ENCODE results near the gene OR10C1.
"Not testable (repeated sequence)": the region's sequence is repeated elsewhere in the genome, so short reads cannot be mapped to it uniquely, and the experiment has no call there.

OR10C1 gene

GRCh38 chr6:29424168-29424567, 14.9 kb upstream of the OR10C1 start:
- CTCF ChIA-PET, result no interaction called here
- TF ChIP-seq, protein P1, sequence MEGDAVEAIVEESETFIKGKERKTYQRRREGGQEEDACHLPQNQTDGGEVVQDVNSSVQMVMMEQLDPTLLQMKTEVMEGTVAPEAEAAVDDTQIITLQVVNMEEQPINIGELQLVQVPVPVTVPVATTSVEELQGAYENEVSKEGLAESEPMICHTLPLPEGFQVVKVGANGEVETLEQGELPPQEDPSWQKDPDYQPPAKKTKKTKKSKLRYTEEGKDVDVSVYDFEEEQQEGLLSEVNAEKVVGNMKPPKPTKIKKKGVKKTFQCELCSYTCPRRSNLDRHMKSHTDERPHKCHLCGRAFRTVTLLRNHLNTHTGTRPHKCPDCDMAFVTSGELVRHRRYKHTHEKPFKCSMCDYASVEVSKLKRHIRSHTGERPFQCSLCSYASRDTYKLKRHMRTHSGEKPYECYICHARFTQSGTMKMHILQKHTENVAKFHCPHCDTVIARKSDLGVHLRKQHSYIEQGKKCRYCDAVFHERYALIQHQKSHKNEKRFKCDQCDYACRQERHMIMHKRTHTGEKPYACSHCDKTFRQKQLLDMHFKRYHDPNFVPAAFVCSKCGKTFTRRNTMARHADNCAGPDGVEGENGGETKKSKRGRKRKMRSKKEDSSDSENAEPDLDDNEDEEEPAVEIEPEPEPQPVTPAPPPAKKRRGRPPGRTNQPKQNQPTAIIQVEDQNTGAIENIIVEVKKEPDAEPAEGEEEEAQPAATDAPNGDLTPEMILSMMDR (conservative IDR thresholded peaks at IDR 0.05; ENCODE audit: low read depth), result no peak
- POLR2A ChIA-PET (ENCODE audit: low non-redundant PET), result no interaction called here
- no peak overlapping the region for H3K27ac ChIP-seq
- no peak for DNase-seq (ENCODE audit: low spot score)

- H3K27ac ChIP-seq, result no peak overlapping the region
- no peak for DNase-seq (ENCODE audit: low spot score)
- TF ChIP-seq, protein P1 (conservative IDR thresholded peaks at IDR 0.05; ENCODE audit: low read depth), result no peak
- ChIA-PET POLR2A (ENCODE audit: low non-redundant PET) (no interaction called here), CTCF (no interaction called here)
These were observed 14.5 kb upstream of the OR10C1 start for GRCh38 chr6:29424575-29424974.

GRCh38 chr6:29425075-29425474, 14.0 kb upstream of the OR10C1 start:
- no peak for DNase-seq (ENCODE audit: low spot score)
- TF ChIP-seq, protein P1 (conservative IDR thresholded peaks at IDR 0.05; ENCODE audit: low read depth), result no peak
- no peak overlapping the region for H3K27ac ChIP-seq
- POLR2A ChIA-PET (ENCODE audit: low non-redundant PET), result no interaction called here
- CTCF ChIA-PET, result interaction anchor here (0.7 kb wide), 2 partner anchors 165 to 979 kb away, joined by 3 to 4 read pairs; no protein-coding TSS in a partner anchor

GRCh38 chr6:29426654-29427053, 12.5 kb upstream of the OR10C1 start:
- POLR2A ChIA-PET (ENCODE audit: low non-redundant PET), result no interaction called here
- CTCF ChIA-PET, result no interaction called here
- no peak overlapping the region for H3K27ac ChIP-seq
- no peak for DNase-seq (ENCODE audit: low spot score)
- TF ChIP-seq, protein P1 (conservative IDR thresholded peaks at IDR 0.05; ENCODE audit: low read depth), result no peak

GRCh38 chr6:29436730-29437129, 2.4 kb upstream of the OR10C1 start:
- H3K27ac ChIP-seq; DNase-seq (ENCODE audit: low spot score); POLR2A ChIA-PET (ENCODE audit: low non-redundant PET): not testable (repeated sequence)
- CTCF ChIA-PET, result interaction anchor here (0.6 kb wide), 1 partner anchor 120 kb away, joined by 3 read pairs; no protein-coding TSS in a partner anchor

GRCh38 chr6:29442719-29443118, 3.6 kb downstream of the OR10C1 start:
- ChIA-PET CTCF (no interaction called here), POLR2A (ENCODE audit: low non-redundant PET) (no interaction called here)
- no peak for DNase-seq (ENCODE audit: low spot score)
- TF ChIP-seq, protein P1 (conservative IDR thresholded peaks at IDR 0.05; ENCODE audit: low read depth), result no peak
- no peak overlapping the region for H3K27ac ChIP-seq

- CTCF ChIA-PET; DNase-seq (ENCODE audit: low spot score); H3K27ac ChIP-seq; POLR2A ChIA-PET (ENCODE audit: low non-redundant PET): not testable (repeated sequence)
These were observed 4.9 kb downstream of the OR10C1 start for GRCh38 chr6:29444031-29444430.

- H3K27ac ChIP-seq, result no peak overlapping the region
- TF ChIP-seq, protein P1 (conservative IDR thresholded peaks at IDR 0.05; ENCODE audit: low read depth), result no peak
- CTCF ChIA-PET, result no interaction called here
- peak; percentile 46 for DNase-seq (ENCODE audit: low spot score)
- POLR2A ChIA-PET (ENCODE audit: low non-redundant PET), result no interaction called here
These were observed 8.6 kb downstream of the OR10C1 start for GRCh38 chr6:29447670-29448069.

All from RWPE1 (cell line).